NCI-H82 (cell line): ENCODE measurements around the gene ENTPD1.
"Not testable (repeated sequence)": the region's sequence is repeated elsewhere in the genome, so short reads cannot be mapped to it uniquely, and the experiment has no call there.

Source experiments
- DNase-seq: peaks from one replicate; lab custom pipeline; 2025; lab: John Stamatoyannopoulos, UW

ENTPD1 gene

GRCh38 chr10:95796504-95796903 is 40.5 kb downstream of the ENTPD1 start:
- no peak for DNase-seq

- DNase-seq, result no peak
Observed at GRCh38 chr10:95798096-95798855, 42.3 kb downstream of the ENTPD1 start.

- DNase-seq, result not testable (repeated sequence)
Observed at GRCh38 chr10:95800286-95800685, 44.3 kb downstream of the ENTPD1 start.

- not testable (repeated sequence) for DNase-seq
Observed at GRCh38 chr10:95806687-95807380, 50.9 kb downstream of the ENTPD1 start.

GRCh38 chr10:95808705-95809308 is 52.8 kb downstream of the ENTPD1 start:
- DNase-seq, result not testable (repeated sequence)

GRCh38 chr10:95809370-95810197 is 53.6 kb downstream of the ENTPD1 start:
- no peak for DNase-seq

- DNase-seq, result no peak
Observed at GRCh38 chr10:95810198-95810976, 54.4 kb downstream of the ENTPD1 start.

GRCh38 chr10:95813054-95813685 is 57.2 kb downstream of the ENTPD1 start:
- no peak for DNase-seq

- DNase-seq, result no peak
Observed at GRCh38 chr10:95814011-95814727, 58.2 kb downstream of the ENTPD1 start.

- DNase-seq, result no peak
Observed at GRCh38 chr10:95815133-95815532, 59.2 kb downstream of the ENTPD1 start.

- no peak for DNase-seq
Observed at GRCh38 chr10:95815701-95816240, 59.8 kb downstream of the ENTPD1 start.

GRCh38 chr10:95818010-95818409 is 62.0 kb downstream of the ENTPD1 start:
- DNase-seq, result no peak

GRCh38 chr10:95818668-95819067 is 62.7 kb downstream of the ENTPD1 start:
- no peak for DNase-seq

GRCh38 chr10:95819620-95820329 is 63.8 kb downstream of the ENTPD1 start:
- DNase-seq, result no peak

- DNase-seq, result no peak
Observed at GRCh38 chr10:95820363-95820762, 64.4 kb downstream of the ENTPD1 start.

- no peak for DNase-seq
Observed at GRCh38 chr10:95821720-95822119, 65.8 kb downstream of the ENTPD1 start.

- peak; percentile 13 for DNase-seq
Observed at GRCh38 chr10:95830044-95830443, 74.1 kb downstream of the ENTPD1 start.

- no peak for DNase-seq
Observed at GRCh38 chr10:95831076-95831475, 75.1 kb downstream of the ENTPD1 start.

GRCh38 chr10:95831515-95831914 is 75.6 kb downstream of the ENTPD1 start:
- DNase-seq, result no peak
